C4-2B (cell line): Measurements from ENCODE around the gene SIN3B.

Source experiments
- CTCF ChIP-seq: fragments of 450-650 bp; conservative IDR thresholded peaks from 2 replicates; pipeline ENCODE4 v1.5.1; 2017; ENCODE audit warnings: mild to moderate bottlenecking
- ZFX ChIP-seq: fragments of 450-650 bp; IDR thresholded peaks from 2 replicates; pipeline ENCODE4 v1.6.1; 2017

DNA sequence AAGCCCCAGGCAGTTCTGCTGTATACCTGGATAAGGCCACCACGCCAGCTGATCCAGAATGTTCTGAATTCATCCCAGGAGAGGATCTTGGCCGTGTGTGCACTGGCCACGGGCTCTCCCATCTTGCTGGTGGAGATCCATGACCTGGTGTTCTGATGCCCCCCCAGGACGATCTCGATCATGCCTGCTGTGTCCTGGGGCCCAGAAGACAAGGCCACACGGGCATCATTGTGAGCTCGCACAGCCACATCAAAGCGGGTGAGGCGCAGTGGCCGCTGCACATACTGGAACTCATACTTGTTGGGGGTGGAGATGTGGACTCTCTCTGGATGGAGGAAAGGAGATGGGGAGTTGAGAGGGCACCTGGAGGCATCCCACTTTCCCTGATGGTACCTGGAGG is 99.7 kb downstream of the SIN3B start:
- no peak for TF ChIP-seq CTCF
- TF ChIP-seq ZFX, result no peak
